ENCODE data around the gene ACSF2. TPM values are rescaled to one million over a fixed set of nuclear protein-coding genes. Genes with fewer than 3 reads are reported as not detected.

Gene ACSF2
- total and polyA plus RNA-seq, 2 of the 13 experiments (the other 11 are each of a cell fraction or from before 2014, with no cell fraction given), result 87.3 to 109 TPM

GRCh38 chr17:50423553-50424159 lies 2.4 kb upstream of the ACSF2 start (continued):
- peak; percentile 82 for TF ChIP-seq HOMEZ (CRISPR knock-in tag; IDR thresholded peaks at IDR 0.05; ENCODE audit: low read depth)
- no peak for TF ChIP-seq LBX2 (CRISPR knock-in tag; IDR thresholded peaks at IDR 0.05; ENCODE audit: borderline replicate concordance)
- TF ChIP-seq TGIF2 (CRISPR knock-in tag; IDR thresholded peaks at IDR 0.05), result 0 out of 2 replicates have a peak, but pooled peaks have one; percentile 63
- TF ChIP-seq ZNF747 (CRISPR knock-in tag; IDR thresholded peaks at IDR 0.05; ENCODE audit: borderline replicate concordance), result no peak
- no peak for TF ChIP-seq RFXAP (CRISPR knock-in tag; IDR thresholded peaks at IDR 0.05; ENCODE audit: borderline replicate concordance)
- TF ChIP-seq ZNF709 (CRISPR knock-in tag; IDR thresholded peaks at IDR 0.05), result no peak
- TF ChIP-seq PLSCR1 (CRISPR knock-in tag; IDR thresholded peaks at IDR 0.05; ENCODE audit: borderline replicate concordance), result no peak
- no peak for TF ChIP-seq ZNF441 (CRISPR knock-in tag; IDR thresholded peaks at IDR 0.05; ENCODE audit: borderline replicate concordance)
- peak; percentile 59 for TF ChIP-seq FOSL2 (CRISPR knock-in tag; IDR thresholded peaks at IDR 0.05)
- no peak for TF ChIP-seq ZNF598 (CRISPR knock-in tag; IDR thresholded peaks at IDR 0.05; ENCODE audit: borderline replicate concordance)
- TF ChIP-seq PREB (CRISPR knock-in tag; IDR thresholded peaks at IDR 0.05), result no peak
- no peak for TF ChIP-seq ZBTB8A (CRISPR knock-in tag; IDR thresholded peaks at IDR 0.05; ENCODE audit: borderline replicate concordance, low read depth)
- TF ChIP-seq ZNF549 (CRISPR knock-in tag; IDR thresholded peaks at IDR 0.05), result no peak
- no peak for TF ChIP-seq ZNF572 (CRISPR knock-in tag; IDR thresholded peaks at IDR 0.05)
- TF ChIP-seq NFYB (CRISPR knock-in tag; IDR thresholded peaks at IDR 0.05), result peak; percentile 47; the same call in 1 of the 2 replicates
- peak; percentile 95; the same call in 1 of the 2 replicates for TF ChIP-seq DNMT3B (CRISPR knock-in tag; conservative IDR thresholded peaks at IDR 0.05)
- no peak for TF ChIP-seq SMAD1 (CRISPR knock-in tag; IDR thresholded peaks at IDR 0.05; ENCODE audit: borderline replicate concordance, low read depth)
- peak; percentile 56 for TF ChIP-seq SKI (IDR thresholded peaks at IDR 0.05; ENCODE audit: partially characterized antibody)
- peak; percentile 59; the same call in 1 of the 2 replicates for TF ChIP-seq GLI4 (CRISPR knock-in tag; IDR thresholded peaks at IDR 0.05; ENCODE audit: borderline replicate concordance)
- no peak for TF ChIP-seq ZNF484 (CRISPR knock-in tag; IDR thresholded peaks at IDR 0.05; ENCODE audit: borderline replicate concordance, low read depth)
- TF ChIP-seq HNRNPUL1 (IDR thresholded peaks at IDR 0.05; ENCODE audit: low read depth, low read length), result no peak
- no peak for TF ChIP-seq CC2D1A (CRISPR knock-in tag; IDR thresholded peaks at IDR 0.05)
- TF ChIP-seq MATR3 (CRISPR knock-in tag; IDR thresholded peaks at IDR 0.05), result no peak
- TF ChIP-seq GABPB1 (CRISPR knock-in tag; IDR thresholded peaks at IDR 0.05), result no peak
- TF ChIP-seq ZNF558 (CRISPR knock-in tag; IDR thresholded peaks at IDR 0.05; ENCODE audit: borderline replicate concordance), result no peak

All from HepG2 (cell line).